ENCODE data around the gene MEG3.

DNA sequence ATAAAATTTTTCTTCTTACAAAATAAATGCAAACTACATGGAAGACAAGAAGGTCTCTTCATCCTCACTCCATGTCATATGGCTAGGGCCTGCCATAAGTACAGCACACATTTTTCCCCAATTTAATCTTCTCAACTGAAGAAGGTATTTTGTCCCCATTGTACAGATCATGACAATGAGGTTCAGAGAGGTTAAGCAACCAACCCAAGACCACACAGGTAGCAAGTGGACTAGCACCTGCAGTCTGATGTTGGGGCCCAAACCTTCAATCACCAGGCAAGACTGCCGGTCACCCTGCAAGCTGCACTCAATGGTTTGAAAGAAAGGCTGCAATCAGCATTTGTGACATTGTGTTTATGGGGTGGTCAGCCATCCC lies 6.5 kb upstream of the MEG3 start:
- TF ChIP-seq POLR2A (IDR thresholded peaks at IDR 0.05) (no peak), EP300 (IDR thresholded peaks at IDR 0.05) (no peak), POLR2AphosphoS5 (IDR thresholded peaks at IDR 0.05) (no peak)
- TF ChIP-seq, protein P1, sequence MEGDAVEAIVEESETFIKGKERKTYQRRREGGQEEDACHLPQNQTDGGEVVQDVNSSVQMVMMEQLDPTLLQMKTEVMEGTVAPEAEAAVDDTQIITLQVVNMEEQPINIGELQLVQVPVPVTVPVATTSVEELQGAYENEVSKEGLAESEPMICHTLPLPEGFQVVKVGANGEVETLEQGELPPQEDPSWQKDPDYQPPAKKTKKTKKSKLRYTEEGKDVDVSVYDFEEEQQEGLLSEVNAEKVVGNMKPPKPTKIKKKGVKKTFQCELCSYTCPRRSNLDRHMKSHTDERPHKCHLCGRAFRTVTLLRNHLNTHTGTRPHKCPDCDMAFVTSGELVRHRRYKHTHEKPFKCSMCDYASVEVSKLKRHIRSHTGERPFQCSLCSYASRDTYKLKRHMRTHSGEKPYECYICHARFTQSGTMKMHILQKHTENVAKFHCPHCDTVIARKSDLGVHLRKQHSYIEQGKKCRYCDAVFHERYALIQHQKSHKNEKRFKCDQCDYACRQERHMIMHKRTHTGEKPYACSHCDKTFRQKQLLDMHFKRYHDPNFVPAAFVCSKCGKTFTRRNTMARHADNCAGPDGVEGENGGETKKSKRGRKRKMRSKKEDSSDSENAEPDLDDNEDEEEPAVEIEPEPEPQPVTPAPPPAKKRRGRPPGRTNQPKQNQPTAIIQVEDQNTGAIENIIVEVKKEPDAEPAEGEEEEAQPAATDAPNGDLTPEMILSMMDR (IDR thresholded peaks at IDR 0.05), result no peak

All from suprapubic skin (tissue), 4 donors.